G401 (cell line): Measurements from ENCODE around the gene PTPRN2. TPM values are rescaled to one million over a fixed set of nuclear protein-coding genes. Genes with fewer than 3 reads are reported as not detected.

Experiments
- DNase-seq: peaks from one replicate; pipeline ENCODE4 v3.0.0-alpha.2; 2015; ENCODE audit warnings: low spot score
- in situ Hi-C: cut with HindIII; loops from 2 replicates; pipeline ENCODE4 v1.10.0; 2016; ENCODE audit warnings: low sequenced_read_pairs, mixed read lengths
- total RNA-seq: library from RNA; depleted of rRNA; stranded (reverse); fragments of >200 nt; shearing (Covaris generic); gene quantifications from 2 replicates; pipeline ENCODE4 v1.2.3, GENCODE V29; 2014

The PTPRN2 gene
- total RNA-seq, 1 experiment from 2014 or later, result not detected

- in situ Hi-C loops, result no loop called here
These were observed 703.1 kb downstream of the PTPRN2 start for GRCh38 chr7:157884461-157885062.

GRCh38 chr7:157881048-157881771 is 706.4 kb downstream of the PTPRN2 start:
- DNase-seq, result no peak
- in situ Hi-C loops, result no loop called here

More at GRCh38 chr7:157884461-157885062, 703.1 kb downstream of the PTPRN2 start:
- DNase-seq, result no peak

GRCh38 chr7:157879391-157879790 is 708.2 kb downstream of the PTPRN2 start:
- DNase-seq, result no peak
- in situ Hi-C loops, result no loop called here

- in situ Hi-C loops, result no loop called here
- no peak for DNase-seq
These were observed 710.1 kb downstream of the PTPRN2 start for GRCh38 chr7:157877298-157878090.

GRCh38 chr7:157876469-157877285 is 710.9 kb downstream of the PTPRN2 start:
- DNase-seq, result no peak
- in situ Hi-C loops, result no loop called here

GRCh38 chr7:157875230-157876179 is 712.1 kb downstream of the PTPRN2 start:
- in situ Hi-C loops, result no loop called here
- DNase-seq, result peak; percentile 10

GRCh38 chr7:157874870-157875229 is 712.8 kb downstream of the PTPRN2 start:
- in situ Hi-C loops, result no loop called here
- no peak for DNase-seq

GRCh38 chr7:157874208-157874816 is 713.3 kb downstream of the PTPRN2 start:
- in situ Hi-C loops, result no loop called here
- DNase-seq, result no peak

GRCh38 chr7:157873664-157874063 is 714.0 kb downstream of the PTPRN2 start:
- no peak for DNase-seq
- in situ Hi-C loops, result no loop called here

GRCh38 chr7:157873181-157873580 is 714.4 kb downstream of the PTPRN2 start:
- in situ Hi-C loops, result no loop called here
- DNase-seq, result no peak

GRCh38 chr7:157872447-157872846 is 715.2 kb downstream of the PTPRN2 start:
- no peak for DNase-seq
- in situ Hi-C loops, result no loop called here

GRCh38 chr7:157871681-157872080 is 715.9 kb downstream of the PTPRN2 start:
- in situ Hi-C loops, result no loop called here
- no peak for DNase-seq

GRCh38 chr7:157870644-157871290 is 716.9 kb downstream of the PTPRN2 start:
- in situ Hi-C loops, result no loop called here
- no peak for DNase-seq

GRCh38 chr7:157869793-157870192 is 717.8 kb downstream of the PTPRN2 start:
- in situ Hi-C loops, result no loop called here
- DNase-seq, result no peak

- DNase-seq, result no peak
- in situ Hi-C loops, result no loop called here
These were observed 719.8 kb downstream of the PTPRN2 start for GRCh38 chr7:157867685-157868305.

- no peak for DNase-seq
- in situ Hi-C loops, result no loop called here
These were observed 721.2 kb downstream of the PTPRN2 start for GRCh38 chr7:157866336-157866924.
